Astrocyte of the spinal cord (primary cell): Measurements from ENCODE around the gene FGF14.

ENCODE experiments used
- DNase-seq: peaks from one replicate; pipeline ENCODE4 v3.0.0; 2011; ENCODE audit warnings: low read depth, low spot score
- H3K4me3 ChIP-seq: 2 replicates; pipeline ENCODE4 v1.5.1; 2011; ENCODE audit warnings: low read depth, mild to moderate bottlenecking, low read length, moderate library complexity
- in situ Hi-C: cut with HindIII; loops from 2 replicates; pipeline ENCODE4 v1.10.0; 2017; ENCODE audit warnings: low sequenced_read_pairs
- TF ChIP-seq, protein P1 (sequence below): IDR thresholded peaks from 2 replicates; pipeline ENCODE4 v1.5.1; 2012; ENCODE audit warnings: low read depth, mild to moderate bottlenecking, low read length, inconsistent platforms

Gene FGF14

DNA sequence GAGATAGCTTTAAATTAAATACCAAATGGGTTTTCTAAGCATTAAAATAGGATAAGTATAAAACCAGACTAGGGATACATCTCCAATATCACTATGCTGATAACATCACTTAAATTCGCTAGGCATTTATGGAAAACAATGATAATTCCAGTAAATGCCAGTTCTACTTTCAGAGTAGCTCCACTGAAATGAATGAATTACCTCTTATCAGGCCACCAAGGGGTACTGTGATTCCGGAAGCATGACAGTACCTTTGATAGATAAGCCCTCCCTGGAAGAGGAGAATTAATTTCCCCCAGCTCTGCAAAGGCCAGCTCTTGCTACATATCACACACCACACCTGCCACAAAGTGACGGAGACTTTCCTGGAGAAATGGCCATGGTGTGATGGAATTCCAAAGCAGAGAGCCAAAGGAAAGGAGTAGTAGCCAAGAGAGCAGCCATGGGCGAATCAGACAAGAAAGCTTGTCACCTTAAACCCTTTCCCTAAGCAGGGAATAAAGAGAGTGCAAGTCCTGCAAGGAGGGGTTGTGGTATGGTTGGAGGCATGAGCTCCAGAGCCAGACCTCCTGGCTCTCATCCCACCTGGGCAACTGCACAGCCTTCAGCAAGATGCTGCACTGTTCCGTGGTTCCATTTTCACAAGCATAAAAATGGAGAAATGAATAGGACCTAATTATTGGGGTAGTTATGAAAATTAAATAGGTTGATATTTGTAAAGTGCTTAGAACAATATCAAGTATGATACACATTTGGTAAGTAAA, 423.1 kb downstream of the FGF14 start:
- DNase-seq: no peak
- no peak overlapping the region for H3K4me3 ChIP-seq
- in situ Hi-C loops: no loop called here
- TF ChIP-seq, protein P1, sequence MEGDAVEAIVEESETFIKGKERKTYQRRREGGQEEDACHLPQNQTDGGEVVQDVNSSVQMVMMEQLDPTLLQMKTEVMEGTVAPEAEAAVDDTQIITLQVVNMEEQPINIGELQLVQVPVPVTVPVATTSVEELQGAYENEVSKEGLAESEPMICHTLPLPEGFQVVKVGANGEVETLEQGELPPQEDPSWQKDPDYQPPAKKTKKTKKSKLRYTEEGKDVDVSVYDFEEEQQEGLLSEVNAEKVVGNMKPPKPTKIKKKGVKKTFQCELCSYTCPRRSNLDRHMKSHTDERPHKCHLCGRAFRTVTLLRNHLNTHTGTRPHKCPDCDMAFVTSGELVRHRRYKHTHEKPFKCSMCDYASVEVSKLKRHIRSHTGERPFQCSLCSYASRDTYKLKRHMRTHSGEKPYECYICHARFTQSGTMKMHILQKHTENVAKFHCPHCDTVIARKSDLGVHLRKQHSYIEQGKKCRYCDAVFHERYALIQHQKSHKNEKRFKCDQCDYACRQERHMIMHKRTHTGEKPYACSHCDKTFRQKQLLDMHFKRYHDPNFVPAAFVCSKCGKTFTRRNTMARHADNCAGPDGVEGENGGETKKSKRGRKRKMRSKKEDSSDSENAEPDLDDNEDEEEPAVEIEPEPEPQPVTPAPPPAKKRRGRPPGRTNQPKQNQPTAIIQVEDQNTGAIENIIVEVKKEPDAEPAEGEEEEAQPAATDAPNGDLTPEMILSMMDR: no peak

DNA sequence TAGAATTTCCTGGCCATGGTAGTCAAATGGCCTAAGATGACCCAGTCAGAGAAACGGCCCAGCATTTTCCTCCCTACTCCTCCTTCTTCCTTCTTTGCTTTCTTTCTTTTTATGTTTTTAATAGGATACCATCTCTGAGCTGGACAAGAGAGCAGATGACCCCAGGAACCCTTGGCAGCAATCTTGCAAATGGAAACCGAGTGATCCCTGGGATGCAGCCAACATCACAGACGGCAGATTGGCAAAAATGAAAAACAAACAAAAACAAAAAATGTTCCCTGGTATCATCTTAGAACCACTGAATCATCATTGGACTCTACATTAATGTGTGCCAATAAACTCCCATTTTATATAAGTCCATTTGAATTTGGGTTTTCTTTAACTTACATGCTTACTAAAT, 424.4 kb downstream of the FGF14 start:
- in situ Hi-C loops: no loop called here

DNA sequence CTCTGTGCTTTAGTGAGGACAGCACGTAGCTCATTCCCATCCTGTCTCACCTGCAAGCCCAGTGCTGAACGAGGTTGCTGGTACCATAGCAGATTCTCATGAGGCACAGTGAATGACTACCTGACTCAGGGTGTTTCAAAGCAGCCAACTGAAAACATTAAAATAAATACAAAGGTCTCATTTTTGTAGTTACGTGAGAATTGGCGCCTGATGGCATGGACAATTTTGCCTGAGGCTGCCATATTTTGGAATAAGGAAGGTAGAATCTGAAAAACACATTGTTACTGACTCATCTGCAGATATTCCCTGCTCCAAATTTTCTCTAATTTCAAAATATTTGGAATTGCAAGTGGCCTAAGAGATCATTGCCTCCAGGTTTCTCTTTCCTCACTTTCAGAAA, 429.7 kb downstream of the FGF14 start:
- TF ChIP-seq, protein P1: no peak
- no peak overlapping the region for H3K4me3 ChIP-seq
- in situ Hi-C loops: no loop called here
- no peak for DNase-seq

More for the DNA sequence above, 424.4 kb downstream of the FGF14 start:
- H3K4me3 ChIP-seq: no peak overlapping the region
- no peak for DNase-seq
- TF ChIP-seq, protein P1: no peak

DNA sequence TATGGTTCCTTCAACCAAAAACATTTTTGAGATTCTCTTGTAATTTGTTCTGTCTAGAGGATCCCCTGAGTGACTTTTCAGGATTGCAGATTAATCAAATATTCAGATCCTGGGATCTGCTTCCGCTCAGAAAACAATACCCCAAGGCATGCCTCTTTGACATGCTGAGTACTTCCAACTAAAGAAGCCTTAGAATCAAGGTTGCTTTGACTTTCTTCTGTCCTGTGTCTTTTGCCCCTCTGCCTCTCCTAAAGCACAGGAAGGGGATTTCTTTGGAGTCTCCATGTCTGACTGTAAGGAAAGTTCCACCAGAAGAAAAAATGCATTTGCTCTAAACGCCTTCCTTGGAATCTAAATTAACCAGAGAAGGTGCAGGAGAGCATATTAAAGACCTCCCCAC, 431.5 kb downstream of the FGF14 start:
- TF ChIP-seq, protein P1: no peak
- H3K4me3 ChIP-seq: no peak overlapping the region
- in situ Hi-C loops: no loop called here
- no peak for DNase-seq

DNA sequence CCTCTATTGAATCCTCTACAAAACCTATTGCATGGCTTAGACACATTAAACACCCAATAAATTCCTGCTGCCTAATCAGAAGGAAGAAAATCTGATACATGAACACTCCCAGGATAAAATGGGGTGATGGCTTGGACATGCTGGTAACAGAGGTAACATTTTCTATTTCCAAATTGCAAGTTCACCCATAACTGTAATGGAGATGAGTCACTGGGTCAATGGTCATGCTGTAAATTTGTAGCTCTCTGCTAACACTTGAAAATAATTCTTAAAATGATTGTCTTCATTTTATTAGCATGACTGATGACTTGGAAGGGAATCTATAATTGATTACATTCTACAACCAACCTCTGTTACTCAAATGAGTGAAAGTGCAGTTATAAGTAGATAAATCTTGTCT, 434.1 kb downstream of the FGF14 start:
- H3K4me3 ChIP-seq: no peak overlapping the region
- no peak for DNase-seq
- TF ChIP-seq, protein P1: no peak
- in situ Hi-C loops: no loop called here

DNA sequence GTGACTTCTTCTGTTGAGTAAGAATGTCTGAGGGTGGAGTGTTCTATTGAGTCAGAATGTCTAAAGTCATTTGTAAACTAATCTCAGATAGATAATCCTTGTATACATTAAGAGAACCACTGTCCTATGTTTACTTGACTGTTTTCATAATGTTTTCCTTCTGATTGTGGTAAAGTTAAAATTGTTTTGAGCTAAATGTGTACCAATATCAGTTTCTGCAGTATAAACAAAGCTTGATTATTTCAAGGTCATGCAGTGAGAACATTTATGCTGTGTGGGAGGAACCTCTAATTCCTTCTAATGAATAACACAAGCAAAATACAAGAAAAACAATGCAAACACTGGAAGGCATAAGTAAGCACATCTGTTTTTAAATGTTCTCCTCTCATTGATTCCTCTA, 434.6 kb downstream of the FGF14 start:
- TF ChIP-seq, protein P1: no peak
- in situ Hi-C loops: no loop called here
- no peak for DNase-seq
- H3K4me3 ChIP-seq: no peak overlapping the region
